Caco-2 (cell line): ENCODE results near the gene DESI2. TPM values are rescaled to one million over a fixed set of nuclear protein-coding genes. Genes with fewer than 3 reads are reported as not detected.

ENCODE experiments used
- BruUV-seq: library from RNA; stranded (reverse); fragments of 400-500 nt; replicated peaks from 2 replicates; lab custom pipeline; 2021; lab: Mats Ljungman, UMichigan
- CTCF ChIA-PET: fragments of 300-600 bp; sonication (Branson Sonifier 250); formaldehyde crosslinking; loops from one replicate; lab custom pipeline; 2022; ENCODE audit warnings: antibody characterized with exemption; lab: Charles Lee
- POLR2A ChIA-PET: fragments of 300-600 bp; sonication (Branson Sonifier 250); formaldehyde crosslinking; loops from one replicate; lab custom pipeline; 2022; ENCODE audit warnings: antibody characterized with exemption; lab: Charles Lee
- DNase-seq, 2 experiments: peaks; one replicate each; pipeline versions ENCODE4 v3.0.0 to v3.0.0-alpha.2; 2020 to 2022
- H3K27me3 ChIP-seq: replicated peaks from 2 replicates; pipeline ENCODE4 v1.6.0; 2011; ENCODE audit warnings: low read length; ENCODE audit not compliant: control insufficient read depth, insufficient read depth
- H3K36me3 ChIP-seq: 2 replicates; pipeline ENCODE4 v1.5.1; 2011; ENCODE audit warnings: low read length; ENCODE audit not compliant: control insufficient read depth, insufficient read depth
- H3K4me1 ChIP-seq: fragments of 250-450 bp; sonication (Bioruptor Pico); 2 replicates; pipeline ENCODE4 v1.5.1; 2020; ENCODE audit warnings: mild to moderate bottlenecking
- H3K4me3 ChIP-seq: 2 replicates; pipeline ENCODE4 v1.5.1; 2011; ENCODE audit warnings: low read depth, mild to moderate bottlenecking, control low read depth, low read length
- H3K9me3 ChIP-seq: fragments of 250-450 bp; sonication (Bioruptor Pico); 2 replicates; pipeline ENCODE4 v1.5.1; 2020; ENCODE audit warnings: mild to moderate bottlenecking, moderate library complexity
- H3K27ac Mint-ChIP-seq: one replicate; pipeline ENCODE4 v1.8.0; 2022; ENCODE audit warnings: mixed read lengths; ENCODE audit not compliant: unreplicated experiment
- H3K27me3 Mint-ChIP-seq: one replicate; pipeline ENCODE4 v1.8.0; 2022; ENCODE audit warnings: mixed read lengths; ENCODE audit not compliant: insufficient read depth, unreplicated experiment
- H3K36me3 Mint-ChIP-seq: one replicate; pipeline ENCODE4 v1.8.0; 2022; ENCODE audit warnings: mild to moderate bottlenecking, mixed read lengths; ENCODE audit not compliant: insufficient read depth, unreplicated experiment
- H3K4me1 Mint-ChIP-seq: one replicate; pipeline ENCODE4 v1.8.0; 2022; ENCODE audit warnings: low read depth, mixed read lengths; ENCODE audit not compliant: unreplicated experiment
- H3K4me3 Mint-ChIP-seq: one replicate; pipeline ENCODE4 v1.8.0; 2022; ENCODE audit warnings: mild to moderate bottlenecking, moderate library complexity, mixed read lengths; ENCODE audit not compliant: unreplicated experiment
- H3K9me3 Mint-ChIP-seq: one replicate; pipeline ENCODE4 v1.8.0; 2022; ENCODE audit warnings: mixed read lengths; ENCODE audit not compliant: unreplicated experiment
- CTCF ChIP-seq, 2 experiments: fragments of 200-600 bp in 1 of 2; IDR thresholded peaks; 1 replicate in 1 of 2; 2 replicates in 1 of 2; pipeline versions ENCODE4 v1.5.1 to v1.8.0; 2011 to 2022; ENCODE audit warnings: antibody characterized with exemption in 1 of 2, control low read depth in 1 of 2, inconsistent platforms in 1 of 2, low read depth in 1 of 2, low read length in 1 of 2, mild to moderate bottlenecking in 1 of 2, moderate library complexity in 1 of 2; ENCODE audit not compliant: insufficient read depth in 1 of 2, severe bottlenecking in 1 of 2, unreplicated experiment in 1 of 2
- intact Hi-C: fragments of 100-400 bp; cut with micrococcal nuclease; formaldehyde crosslinking; loops from one replicate; pipeline ENCODE4 v1.10.0; 2022; ENCODE audit not compliant: unreplicated experiment
- total RNA-seq: library from RNA; stranded (reverse); gene quantifications from 2 replicates; pipeline ENCODE4 v1.2.3, GENCODE V29; 2022

Gene DESI2
- total RNA-seq, 1 experiment from 2014 or later: 47.7 TPM

- TF ChIP-seq CTCF (IDR thresholded peaks at IDR 0.05; ENCODE audit: insufficient read depth in 1 of 2, low read depth in 1 of 2, low read length in 1 of 2, severe bottlenecking in 1 of 2, unreplicated experiment in 1 of 2): no peak
Measured at GRCh38 chr1:244751271-244751895, 98.5 kb downstream of the DESI2 start.

GRCh38 chr1:244755673-244756072 is 102.7 kb downstream of the DESI2 start:
- BruUV-seq: no TSS peak
- Histone ChIP-seq H3K36me3 (no peaks in the 10 kb centered on the region), H3K27me3 (no peaks in the 10 kb centered on the region), H3K4me3 (no peak overlapping the region), H3K4me1 (no peaks in the 10 kb centered on the region), H3K9me3 (no peaks in the 10 kb centered on the region)
- no peak for DNase-seq
- Mint-ChIP-seq H3K27ac (no peak overlapping the region), H3K36me3 (no peaks in the 10 kb centered on the region), H3K9me3 (no peaks in the 10 kb centered on the region), H3K27me3 (no peaks in the 10 kb centered on the region), H3K4me1 (no peaks in the 10 kb centered on the region), H3K4me3 (no peak overlapping the region)
- intact Hi-C loops: no loop called here
- CTCF ChIA-PET: no interaction called here
- no peak for TF ChIP-seq CTCF (IDR thresholded peaks at IDR 0.05; ENCODE audit: insufficient read depth in 1 of 2, low read depth in 1 of 2, low read length in 1 of 2, severe bottlenecking in 1 of 2, unreplicated experiment in 1 of 2)
- POLR2A ChIA-PET: no interaction called here

More at GRCh38 chr1:244751271-244751895, 98.5 kb downstream of the DESI2 start:
- no peaks in the 10 kb centered on the region for H3K4me1 ChIP-seq
- H3K4me3 ChIP-seq: no peak overlapping the region
- no peak for DNase-seq
- Mint-ChIP-seq H3K9me3 (no peaks in the 10 kb centered on the region), H3K27ac (no peak overlapping the region), H3K4me1 (no peaks in the 10 kb centered on the region), H3K4me3 (no peak overlapping the region), H3K36me3 (no peaks in the 10 kb centered on the region), H3K27me3 (no peaks in the 10 kb centered on the region)
- ChIA-PET POLR2A (no interaction called here), CTCF (no interaction called here)
- no peaks in the 10 kb centered on the region for H3K36me3 ChIP-seq
- intact Hi-C loops: no loop called here
- H3K9me3 ChIP-seq: no peaks in the 10 kb centered on the region
- H3K27me3 ChIP-seq: no peaks in the 10 kb centered on the region
- BruUV-seq: no TSS peak

GRCh38 chr1:244757091-244757939 is 104.4 kb downstream of the DESI2 start:
- intact Hi-C loops: no loop called here
- Mint-ChIP-seq H3K9me3 (peaks cover 3% of the 10 kb centered on the region), H3K4me3 (no peak overlapping the region), H3K27ac (no peak overlapping the region), H3K36me3 (no peaks in the 10 kb centered on the region), H3K4me1 (no peaks in the 10 kb centered on the region), H3K27me3 (no peaks in the 10 kb centered on the region)
- BruUV-seq: no TSS peak
- no peak for TF ChIP-seq CTCF (IDR thresholded peaks at IDR 0.05; ENCODE audit: insufficient read depth in 1 of 2, low read depth in 1 of 2, low read length in 1 of 2, severe bottlenecking in 1 of 2, unreplicated experiment in 1 of 2)
- Histone ChIP-seq H3K4me3 (no peak overlapping the region), H3K27me3 (no peaks in the 10 kb centered on the region), H3K9me3 (no peaks in the 10 kb centered on the region), H3K4me1 (no peaks in the 10 kb centered on the region), H3K36me3 (no peaks in the 10 kb centered on the region)
- no peak for DNase-seq
- CTCF ChIA-PET: no interaction called here
- POLR2A ChIA-PET: no interaction called here

Other genes starting within 250 kb of the DESI2 start
- gene ADSS2, start 201.2 kb upstream of the DESI2 start, total RNA-seq: 69.3 and 73.9 TPM in 2 replicates
- gene CATSPERE, start 191.9 kb upstream of the DESI2 start, total RNA-seq: 0.14 and 0.79 TPM in 2 replicates
- gene COX20, start 182.5 kb downstream of the DESI2 start, total RNA-seq: 68.0 and 79.3 TPM in 2 replicates
- 478 and 482 TPM in 2 replicates for gene HNRNPU, start 211.4 kb downstream of the DESI2 start, total RNA-seq